ENCODE measurements around the gene THBS2.

DNA sequence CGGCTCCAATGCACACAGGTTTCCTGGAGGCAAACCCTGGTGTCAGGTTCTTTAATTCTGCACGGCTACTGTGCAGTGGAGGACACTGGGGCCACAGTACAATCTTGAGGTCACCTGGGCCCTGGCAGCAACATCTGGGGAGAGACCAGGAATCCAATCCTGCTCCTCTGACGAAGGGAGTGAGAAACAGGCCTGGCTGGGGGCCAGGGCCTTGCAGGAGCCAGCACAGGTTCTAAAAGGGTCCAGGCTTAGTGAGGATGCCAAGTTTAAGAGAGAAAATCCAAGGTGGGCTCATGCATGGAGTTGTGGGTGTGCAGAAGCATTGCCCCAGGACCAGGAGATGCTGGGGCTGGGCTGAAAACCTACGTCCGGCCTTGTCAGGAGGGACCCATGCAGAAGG is 12.6 kb upstream of the THBS2 start:
- no peak for TF ChIP-seq TCF7L2 (IDR thresholded peaks at IDR 0.05; ENCODE audit: borderline replicate concordance, extremely low read depth, insufficient read depth, insufficient read length)
- TF ChIP-seq RAD21 (IDR thresholded peaks at IDR 0.05; ENCODE audit: low read depth) = no peak

All from HCT116 (cell line).